Measurements from ENCODE around the gene SORCS2.

The SORCS2 gene

DNA sequence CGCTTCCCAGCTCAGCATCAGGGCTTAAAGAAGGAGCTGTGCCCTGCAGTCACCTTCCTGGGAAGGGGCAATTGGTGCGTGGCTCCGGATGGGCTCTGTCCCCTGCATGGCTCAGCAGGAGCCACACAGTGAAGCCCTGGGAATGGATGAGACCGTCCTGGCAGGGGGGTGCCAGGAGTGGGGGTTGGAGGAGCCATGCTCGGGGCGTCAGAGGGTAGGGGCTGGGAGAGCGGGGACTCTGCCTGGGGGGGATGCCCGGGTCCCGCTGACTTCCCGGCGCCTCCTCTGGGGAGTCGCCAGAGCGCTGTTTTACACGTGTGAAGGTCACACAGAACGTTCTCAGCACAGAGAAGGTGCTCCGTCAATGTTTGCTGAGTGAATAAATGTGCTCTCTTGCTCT, 563.2 kb downstream of the SORCS2 start:
- ATAC-seq (ENCODE audit: insufficient read depth, low read depth) = no peak
- Histone ChIP-seq H3K4me3 (ENCODE audit: low read depth in 1 of 2, low read length in 2 of 2) (no peak overlapping the region), H3K79me2 (ENCODE audit: insufficient read depth, low read length) (no peaks in the 10 kb centered on the region), H3K36me3 (ENCODE audit: insufficient read depth, low read length) (no peaks in the 10 kb centered on the region), H3K4me1 (ENCODE audit: insufficient read depth, low read length) (peaks cover 15% of the 10 kb centered on the region), H2AFZ (ENCODE audit: low read depth, low read length) (no peak overlapping the region), H3K4me2 (ENCODE audit: insufficient read depth, low read length) (no peak overlapping the region), H3K27ac (ENCODE audit: low read length) (no peak overlapping the region), H3K27me3 (ENCODE audit: insufficient read depth, low read length, poor library complexity) (no peaks in the 10 kb centered on the region), H3K9me3 (ENCODE audit: insufficient read depth, low read length, severe bottlenecking) (no peaks in the 10 kb centered on the region), H4K20me1 (ENCODE audit: insufficient read depth, low read length) (no peaks in the 10 kb centered on the region), H3K9ac (ENCODE audit: low read depth, low read length) (no peak overlapping the region)
- TF ChIP-seq, protein P1, sequence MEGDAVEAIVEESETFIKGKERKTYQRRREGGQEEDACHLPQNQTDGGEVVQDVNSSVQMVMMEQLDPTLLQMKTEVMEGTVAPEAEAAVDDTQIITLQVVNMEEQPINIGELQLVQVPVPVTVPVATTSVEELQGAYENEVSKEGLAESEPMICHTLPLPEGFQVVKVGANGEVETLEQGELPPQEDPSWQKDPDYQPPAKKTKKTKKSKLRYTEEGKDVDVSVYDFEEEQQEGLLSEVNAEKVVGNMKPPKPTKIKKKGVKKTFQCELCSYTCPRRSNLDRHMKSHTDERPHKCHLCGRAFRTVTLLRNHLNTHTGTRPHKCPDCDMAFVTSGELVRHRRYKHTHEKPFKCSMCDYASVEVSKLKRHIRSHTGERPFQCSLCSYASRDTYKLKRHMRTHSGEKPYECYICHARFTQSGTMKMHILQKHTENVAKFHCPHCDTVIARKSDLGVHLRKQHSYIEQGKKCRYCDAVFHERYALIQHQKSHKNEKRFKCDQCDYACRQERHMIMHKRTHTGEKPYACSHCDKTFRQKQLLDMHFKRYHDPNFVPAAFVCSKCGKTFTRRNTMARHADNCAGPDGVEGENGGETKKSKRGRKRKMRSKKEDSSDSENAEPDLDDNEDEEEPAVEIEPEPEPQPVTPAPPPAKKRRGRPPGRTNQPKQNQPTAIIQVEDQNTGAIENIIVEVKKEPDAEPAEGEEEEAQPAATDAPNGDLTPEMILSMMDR (IDR thresholded peaks at IDR 0.05; ENCODE audit: borderline replicate concordance, extremely low read depth, low read length, poor library complexity, severe bottlenecking) = no peak
- TF ChIP-seq EZH2 (IDR thresholded peaks at IDR 0.05; ENCODE audit: borderline replicate concordance, low read depth, low read length, severe bottlenecking) = no peak
- no peak for DNase-seq

DNA sequence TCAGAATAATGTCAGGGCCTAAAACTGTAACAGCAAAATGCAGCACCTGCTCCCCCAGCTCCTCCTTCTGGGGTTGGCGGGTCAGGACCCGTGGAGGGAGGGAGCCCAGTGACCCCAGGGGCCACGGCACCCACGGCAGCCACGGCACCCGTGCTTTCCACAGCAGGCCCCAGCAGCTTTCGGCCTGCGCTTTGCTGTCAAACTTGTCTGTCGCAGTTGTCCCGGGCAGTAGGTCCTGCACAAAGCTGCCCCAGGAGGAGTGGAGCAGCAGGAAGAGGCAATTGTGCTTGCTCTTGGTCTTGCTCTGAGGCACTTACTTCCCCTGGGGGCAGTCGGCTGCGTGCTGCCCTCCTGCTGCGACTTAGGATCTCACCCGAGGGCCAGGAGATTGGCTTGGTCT, 563.7 kb downstream of the SORCS2 start:
- Histone ChIP-seq H3K4me1 (ENCODE audit: insufficient read depth, low read length) (peaks cover 15% of the 10 kb centered on the region), H3K27me3 (ENCODE audit: insufficient read depth, low read length, poor library complexity) (no peaks in the 10 kb centered on the region), H3K27ac (ENCODE audit: low read length) (no peak overlapping the region), H3K79me2 (ENCODE audit: insufficient read depth, low read length) (no peaks in the 10 kb centered on the region), H4K20me1 (ENCODE audit: insufficient read depth, low read length) (no peaks in the 10 kb centered on the region), H3K9me3 (ENCODE audit: insufficient read depth, low read length, severe bottlenecking) (no peaks in the 10 kb centered on the region), H3K9ac (ENCODE audit: low read depth, low read length) (no peak overlapping the region), H3K4me2 (ENCODE audit: insufficient read depth, low read length) (no peak overlapping the region), H3K4me3 (ENCODE audit: low read depth in 1 of 2, low read length in 2 of 2) (no peak overlapping the region), H2AFZ (ENCODE audit: low read depth, low read length) (no peak overlapping the region), H3K36me3 (ENCODE audit: insufficient read depth, low read length) (no peaks in the 10 kb centered on the region)
- TF ChIP-seq EZH2 (IDR thresholded peaks at IDR 0.05; ENCODE audit: borderline replicate concordance, low read depth, low read length, severe bottlenecking) = no peak
- TF ChIP-seq, protein P1 (IDR thresholded peaks at IDR 0.05; ENCODE audit: borderline replicate concordance, extremely low read depth, low read length, poor library complexity, severe bottlenecking) = no peak
- ATAC-seq (ENCODE audit: insufficient read depth, low read depth) (no peak), DNase-seq (no peak)

DNA sequence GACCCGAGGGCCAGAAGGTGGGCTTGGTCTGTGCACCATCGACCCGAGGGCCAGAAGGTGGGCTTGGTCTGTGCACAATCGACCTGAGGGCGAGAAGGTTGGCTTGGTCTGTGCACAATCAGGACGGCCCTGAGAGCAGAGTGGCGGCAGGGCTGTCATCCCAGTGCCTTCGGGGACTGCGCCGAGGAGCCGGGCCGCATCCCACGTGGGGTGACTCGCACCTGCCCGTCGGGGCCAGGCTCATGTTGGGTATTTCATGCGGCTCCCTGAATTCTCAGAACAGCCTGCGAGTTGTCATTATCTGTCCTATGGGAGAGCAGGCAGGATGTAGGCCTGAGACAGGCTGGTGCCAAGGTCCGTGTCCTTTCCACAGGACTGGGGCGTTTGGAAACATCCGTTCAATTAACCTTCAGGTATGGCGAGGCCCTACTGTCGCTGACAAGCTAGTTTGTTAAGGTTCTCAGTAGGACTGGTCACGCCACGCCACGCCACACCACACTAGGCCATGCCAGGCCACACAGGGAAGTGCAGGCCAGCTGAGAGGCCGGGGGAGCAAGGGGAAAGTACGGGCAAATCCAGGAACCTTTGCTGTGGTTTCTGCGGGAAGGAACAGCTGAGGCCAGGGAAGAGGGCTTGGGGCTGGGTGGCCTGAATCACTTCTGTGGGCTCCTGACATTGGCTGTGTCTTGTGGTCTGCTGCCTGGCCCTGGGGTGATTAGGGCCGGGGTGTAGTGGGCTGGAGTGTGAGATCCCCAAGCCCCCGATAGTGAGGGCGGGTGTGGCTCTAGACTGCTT, 564.4 kb downstream of the SORCS2 start:
- Histone ChIP-seq H3K4me2 (ENCODE audit: insufficient read depth, low read length) (no peak overlapping the region), H3K4me3 (ENCODE audit: low read depth in 1 of 2, low read length in 2 of 2) (no peak overlapping the region), H3K27me3 (ENCODE audit: insufficient read depth, low read length, poor library complexity) (no peaks in the 10 kb centered on the region), H3K27ac (ENCODE audit: low read length) (no peak overlapping the region), H3K9ac (ENCODE audit: low read depth, low read length) (no peak overlapping the region), H3K9me3 (ENCODE audit: insufficient read depth, low read length, severe bottlenecking) (no peaks in the 10 kb centered on the region), H4K20me1 (ENCODE audit: insufficient read depth, low read length) (no peaks in the 10 kb centered on the region), H3K36me3 (ENCODE audit: insufficient read depth, low read length) (no peaks in the 10 kb centered on the region), H3K79me2 (ENCODE audit: insufficient read depth, low read length) (no peaks in the 10 kb centered on the region), H2AFZ (ENCODE audit: low read depth, low read length) (no peak overlapping the region), H3K4me1 (ENCODE audit: insufficient read depth, low read length) (peaks cover 15% of the 10 kb centered on the region)
- TF ChIP-seq, protein P1 (IDR thresholded peaks at IDR 0.05; ENCODE audit: borderline replicate concordance, extremely low read depth, low read length, poor library complexity, severe bottlenecking) = no peak
- no peak for TF ChIP-seq EZH2 (IDR thresholded peaks at IDR 0.05; ENCODE audit: borderline replicate concordance, low read depth, low read length, severe bottlenecking)
- DNase-seq = no peak
- ATAC-seq (ENCODE audit: insufficient read depth, low read depth) = no peak
